Dermis microvascular lymphatic vessel endothelial cell (primary cell): Measurements from ENCODE around the gene RGS14. TPM values are rescaled to one million over a fixed set of nuclear protein-coding genes. Genes with fewer than 3 reads are reported as not detected.
"Not testable (repeated sequence)": the region's sequence is repeated elsewhere in the genome, so short reads cannot be mapped to it uniquely, and the experiment has no call there.

ENCODE experiments used
- DNase-seq, 2 donors: peaks; one replicate each; pipeline versions ENCODE4 v3.0.0 to v3.0.0-alpha.2; 2010; ENCODE audit warnings: low read depth in 2 of 2
- total RNA-seq: library from RNA; depleted of rRNA; stranded (reverse); fragments of >200 nt; gene quantifications from 2 replicates; pipeline ENCODE4 v1.2.1, GENCODE V29; 2014

Gene RGS14
- total RNA-seq, 1 donor from 2014 or later = 3.7 TPM

DNA sequence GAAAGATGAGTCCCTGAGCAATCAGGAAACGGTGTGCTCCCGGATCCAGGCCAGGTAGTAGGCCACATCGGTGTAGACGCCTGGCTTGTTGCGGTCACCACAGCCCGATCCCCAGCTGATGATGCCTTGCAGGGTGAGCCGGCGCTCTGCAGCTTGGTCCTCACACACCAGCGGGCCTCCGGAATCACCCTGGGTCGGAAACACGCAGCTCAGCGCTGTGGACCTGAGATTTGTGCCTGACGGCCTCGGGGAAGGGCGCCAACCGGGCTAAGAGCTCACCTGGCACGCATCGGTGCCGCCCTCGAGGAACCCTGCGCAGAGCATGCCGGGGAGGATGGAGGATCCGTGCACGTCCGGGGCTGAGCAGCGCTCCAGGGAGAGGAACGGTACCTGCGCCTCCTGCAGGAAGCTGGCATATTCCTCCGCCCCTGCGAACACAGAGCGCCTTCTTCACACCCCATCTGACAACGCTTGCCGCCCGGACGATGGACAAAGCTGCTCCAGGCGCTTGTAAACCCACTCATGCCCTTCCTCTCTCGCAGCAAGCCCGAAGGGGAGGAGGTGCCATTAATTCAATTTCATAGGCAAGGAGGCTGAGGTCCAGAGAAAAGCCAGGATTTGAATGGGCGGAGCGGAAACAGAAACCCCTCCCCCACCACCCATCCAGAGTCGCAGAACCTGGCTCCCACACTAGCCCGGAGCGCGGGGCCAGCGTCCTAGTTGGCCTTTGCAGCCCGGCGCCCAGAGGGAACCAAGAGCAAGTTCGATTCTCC is 44.7 kb downstream of the RGS14 start:
- peak in 1 of 2 donors; percentile 32 for DNase-seq

GRCh38 chr5:177403102-177403791 is 45.5 kb downstream of the RGS14 start:
- DNase-seq = no peak

- peak; percentile 64 to 82 for DNase-seq
Measured at GRCh38 chr5:177403792-177404640, 46.3 kb downstream of the RGS14 start.

- no peak for DNase-seq
Measured at GRCh38 chr5:177404641-177405179, 47.0 kb downstream of the RGS14 start.

GRCh38 chr5:177405312-177405711 is 47.6 kb downstream of the RGS14 start:
- DNase-seq = no peak

- DNase-seq = no peak
Measured at GRCh38 chr5:177405805-177406204, 48.1 kb downstream of the RGS14 start.

- DNase-seq = no peak
Measured at GRCh38 chr5:177409043-177409801, 51.5 kb downstream of the RGS14 start, which contains the start of gene F12. TSS of gene F12 (minus strand) at chr5:177409564. CDS start at chr5:177409527, 37 bp downstream.

- DNase-seq = no peak
Measured at GRCh38 chr5:177410575-177410974, 52.9 kb downstream of the RGS14 start.

DNA sequence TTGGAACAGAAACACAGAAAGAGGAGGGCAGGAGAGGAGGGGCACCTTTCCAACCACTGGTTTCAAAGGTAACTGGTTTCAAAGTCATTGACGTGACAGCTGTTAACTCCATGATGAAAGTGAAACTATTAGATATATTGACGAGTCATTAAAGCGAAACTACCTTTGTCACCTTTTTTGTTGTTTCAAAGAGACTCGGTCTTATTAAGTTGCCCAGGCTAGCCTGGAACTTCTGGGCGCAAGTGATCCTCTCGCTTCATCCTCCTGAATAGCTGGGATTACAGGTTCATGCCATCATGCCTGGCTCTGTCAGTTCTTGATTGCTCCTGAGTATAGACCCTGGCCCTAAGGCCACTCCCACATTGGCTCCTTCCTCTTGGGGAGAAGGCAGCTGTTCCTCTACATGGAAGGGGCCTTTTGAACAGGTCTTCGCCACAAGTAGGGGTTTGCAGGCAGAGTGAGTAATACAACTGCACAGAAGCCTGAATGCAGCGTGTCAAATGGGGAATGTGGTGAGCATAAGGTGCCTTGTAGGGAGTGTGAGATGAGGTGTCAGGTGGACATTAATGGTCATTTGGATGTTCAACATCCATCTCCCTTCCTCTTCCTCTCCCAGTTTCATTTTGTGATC is 55.0 kb downstream of the RGS14 start:
- DNase-seq = no peak

DNA sequence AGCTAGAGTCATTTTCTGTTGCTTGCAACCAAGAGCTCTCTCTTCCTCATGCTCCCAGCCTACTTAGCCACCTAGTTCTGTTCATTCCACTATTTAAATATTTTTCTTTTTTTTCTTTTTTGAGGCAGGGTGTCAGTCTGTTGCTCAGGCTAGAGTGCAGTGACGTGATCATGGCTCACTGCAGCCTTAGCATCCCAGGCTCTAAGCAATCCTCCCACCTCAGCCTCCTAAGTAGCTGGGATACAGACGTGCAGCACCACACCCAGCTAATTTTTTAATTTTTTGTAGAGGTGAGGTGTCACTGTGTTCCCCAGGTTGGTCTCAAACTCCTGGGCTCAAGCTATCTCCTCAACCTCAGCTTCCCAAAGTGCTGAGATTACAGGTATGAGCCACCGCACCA is 56.8 kb downstream of the RGS14 start:
- DNase-seq = no peak

- DNase-seq = not testable (repeated sequence)
Measured at GRCh38 chr5:177417081-177417480, 59.4 kb downstream of the RGS14 start.

- no peak for DNase-seq
Measured at GRCh38 chr5:177419046-177419445, 61.3 kb downstream of the RGS14 start.

- DNase-seq = not testable (repeated sequence)
Measured at GRCh38 chr5:177420472-177420871, 62.7 kb downstream of the RGS14 start.

GRCh38 chr5:177421062-177421798 is 63.5 kb downstream of the RGS14 start:
- no peak for DNase-seq

Other genes starting within 250 kb of the RGS14 start
- gene NSD1, start 224.2 kb upstream of the RGS14 start, total RNA-seq = 22.9 and 25.8 TPM in 2 replicates
- 8.1 and 15.3 TPM in 2 replicates for gene RAB24, start 54.2 kb upstream of the RGS14 start, total RNA-seq
- 115 and 117 TPM in 2 replicates for gene PRELID1, start 54.1 kb upstream of the RGS14 start, total RNA-seq
- gene MXD3, start 46.0 kb upstream of the RGS14 start, total RNA-seq = 11.8 and 23.6 TPM in 2 replicates
- gene LMAN2, start 6.3 kb upstream of the RGS14 start, total RNA-seq = 311 and 354 TPM in 2 replicates
- gene SLC34A1, start 26.5 kb downstream of the RGS14 start, total RNA-seq = not detected in 2 replicates
- gene PFN3, start 42.7 kb downstream of the RGS14 start, total RNA-seq = not detected in 2 replicates
- 0.51 and 0.89 TPM in 2 replicates for gene F12, start 51.6 kb downstream of the RGS14 start, total RNA-seq
- gene GRK6, start 68.8 kb downstream of the RGS14 start, total RNA-seq = 15.4 and 18.0 TPM in 2 replicates
- gene PRR7, start 88.9 kb downstream of the RGS14 start, total RNA-seq = 2.1 and 2.2 TPM in 2 replicates
- 95.9 and 134 TPM in 2 replicates for gene DBN1, start 115.7 kb downstream of the RGS14 start, total RNA-seq
- gene PDLIM7, start 139.7 kb downstream of the RGS14 start, total RNA-seq = 31.5 and 53.2 TPM in 2 replicates
- gene DOK3, start 151.9 kb downstream of the RGS14 start, total RNA-seq = 2.8 and 4.4 TPM in 2 replicates
- 66.2 and 78.5 TPM in 2 replicates for gene DDX41, start 159.0 kb downstream of the RGS14 start, total RNA-seq
- 9.8 and 15.8 TPM in 2 replicates for gene FAM193B, start 196.6 kb downstream of the RGS14 start, total RNA-seq
- 112 and 193 TPM in 2 replicates for gene TMED9, start 234.3 kb downstream of the RGS14 start, total RNA-seq
- 20.3 and 28.8 TPM in 2 replicates for gene B4GALT7, start 242.2 kb downstream of the RGS14 start, total RNA-seq